Measurements from ENCODE around the gene AQR. TPM values are rescaled to one million over a fixed set of nuclear protein-coding genes. Genes with fewer than 3 reads are reported as not detected.

Gene AQR
- total and polyA plus RNA-seq, 2 of the 13 experiments (the other 11 are each of a cell fraction or from before 2014, with no cell fraction given) = 18.7 to 31.3 TPM

DNA sequence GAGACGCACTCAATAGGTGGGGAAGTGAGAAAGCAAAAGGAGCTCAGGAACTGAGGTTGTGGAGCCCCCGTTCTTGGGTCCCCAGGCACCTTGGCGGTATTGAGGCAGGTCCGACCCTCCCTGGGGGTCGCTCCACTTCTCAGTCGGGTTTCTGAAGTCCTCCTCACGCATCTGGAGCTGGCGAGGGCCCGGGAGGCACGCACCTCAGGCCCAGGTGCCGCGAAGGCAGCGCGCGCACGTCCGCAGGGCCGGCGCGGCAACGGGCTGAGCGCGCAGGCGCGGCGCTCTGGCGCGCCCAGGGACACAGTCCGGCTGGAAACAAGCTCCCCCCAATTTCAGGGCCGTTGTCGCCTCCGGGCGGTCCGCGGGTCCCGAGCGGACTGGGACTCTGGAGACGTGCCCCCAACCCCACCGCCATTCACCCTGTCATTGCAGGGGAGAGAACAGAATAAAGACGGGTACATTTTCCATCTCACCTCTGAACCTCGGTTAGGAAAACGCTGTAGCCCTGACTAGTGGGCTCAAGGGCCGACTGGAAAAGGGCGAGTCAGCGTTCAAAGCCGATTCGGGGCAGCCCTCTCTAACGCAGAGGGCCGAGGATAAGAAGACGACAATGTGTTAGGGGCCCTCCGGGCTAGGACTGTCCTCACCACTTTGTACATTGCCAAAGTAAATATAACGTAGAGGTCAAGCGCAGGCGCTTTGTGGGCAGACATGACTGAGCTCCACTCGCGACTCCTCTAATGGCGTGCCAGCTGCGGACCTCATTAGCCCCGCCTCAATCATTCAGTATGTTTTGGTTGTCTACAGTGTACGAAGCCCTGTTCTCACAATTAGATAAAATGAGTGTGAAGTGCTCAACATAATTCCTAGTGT, 18.7 kb upstream of the AQR start, which contains the start of gene ZNF770 (continued):
- TF ChIP-seq, protein P1, sequence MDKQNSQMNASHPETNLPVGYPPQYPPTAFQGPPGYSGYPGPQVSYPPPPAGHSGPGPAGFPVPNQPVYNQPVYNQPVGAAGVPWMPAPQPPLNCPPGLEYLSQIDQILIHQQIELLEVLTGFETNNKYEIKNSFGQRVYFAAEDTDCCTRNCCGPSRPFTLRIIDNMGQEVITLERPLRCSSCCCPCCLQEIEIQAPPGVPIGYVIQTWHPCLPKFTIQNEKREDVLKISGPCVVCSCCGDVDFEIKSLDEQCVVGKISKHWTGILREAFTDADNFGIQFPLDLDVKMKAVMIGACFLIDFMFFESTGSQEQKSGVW (CRISPR knock-in tag; IDR thresholded peaks at IDR 0.05; ENCODE audit: borderline replicate concordance) = no peak
- TF ChIP-seq POLR2A (IDR thresholded peaks at IDR 0.05; ENCODE audit: insufficient read depth in 1 of 2, low read depth in 2 of 2, low read length in 2 of 2) (peak; percentile 80 to 82), ZNF564 (CRISPR knock-in tag; IDR thresholded peaks at IDR 0.05) (0 out of 2 replicates have a peak, but pooled peaks have one; percentile 63), ZNF30 (CRISPR knock-in tag; IDR thresholded peaks at IDR 0.05) (no peak), HNRNPL (IDR thresholded peaks at IDR 0.05; ENCODE audit: low read depth, low read length) (no peak), ZNF616 (CRISPR knock-in tag; IDR thresholded peaks at IDR 0.05; ENCODE audit: low read depth) (peak; percentile 48; the same call in 1 of the 2 replicates), SRSF4 (IDR thresholded peaks at IDR 0.05; ENCODE audit: low read depth, low read length, poor library complexity, severe bottlenecking) (no peak), MTF1 (CRISPR knock-in tag; IDR thresholded peaks at IDR 0.05) (0 out of 2 replicates have a peak, but pooled peaks have one; percentile 27), ERF (CRISPR knock-in tag; IDR thresholded peaks at IDR 0.05) (peak; percentile 29; the same call in 1 of the 2 replicates), SCMH1 (CRISPR knock-in tag; IDR thresholded peaks at IDR 0.05; ENCODE audit: borderline replicate concordance) (no peak)
- TF ChIP-seq, protein P2, sequence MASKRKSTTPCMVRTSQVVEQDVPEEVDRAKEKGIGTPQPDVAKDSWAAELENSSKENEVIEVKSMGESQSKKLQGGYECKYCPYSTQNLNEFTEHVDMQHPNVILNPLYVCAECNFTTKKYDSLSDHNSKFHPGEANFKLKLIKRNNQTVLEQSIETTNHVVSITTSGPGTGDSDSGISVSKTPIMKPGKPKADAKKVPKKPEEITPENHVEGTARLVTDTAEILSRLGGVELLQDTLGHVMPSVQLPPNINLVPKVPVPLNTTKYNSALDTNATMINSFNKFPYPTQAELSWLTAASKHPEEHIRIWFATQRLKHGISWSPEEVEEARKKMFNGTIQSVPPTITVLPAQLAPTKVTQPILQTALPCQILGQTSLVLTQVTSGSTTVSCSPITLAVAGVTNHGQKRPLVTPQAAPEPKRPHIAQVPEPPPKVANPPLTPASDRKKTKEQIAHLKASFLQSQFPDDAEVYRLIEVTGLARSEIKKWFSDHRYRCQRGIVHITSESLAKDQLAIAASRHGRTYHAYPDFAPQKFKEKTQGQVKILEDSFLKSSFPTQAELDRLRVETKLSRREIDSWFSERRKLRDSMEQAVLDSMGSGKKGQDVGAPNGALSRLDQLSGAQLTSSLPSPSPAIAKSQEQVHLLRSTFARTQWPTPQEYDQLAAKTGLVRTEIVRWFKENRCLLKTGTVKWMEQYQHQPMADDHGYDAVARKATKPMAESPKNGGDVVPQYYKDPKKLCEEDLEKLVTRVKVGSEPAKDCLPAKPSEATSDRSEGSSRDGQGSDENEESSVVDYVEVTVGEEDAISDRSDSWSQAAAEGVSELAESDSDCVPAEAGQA (IDR thresholded peaks at IDR 0.05; ENCODE audit: low read depth) = 0 out of 2 replicates have a peak, but pooled peaks have one; percentile 18
- TF ChIP-seq, protein P2 (CRISPR knock-in tag; IDR thresholded peaks at IDR 0.05; ENCODE audit: borderline replicate concordance) = peak; percentile 79; the same call in 1 of the 2 replicates
- TF ChIP-seq, protein P3, sequence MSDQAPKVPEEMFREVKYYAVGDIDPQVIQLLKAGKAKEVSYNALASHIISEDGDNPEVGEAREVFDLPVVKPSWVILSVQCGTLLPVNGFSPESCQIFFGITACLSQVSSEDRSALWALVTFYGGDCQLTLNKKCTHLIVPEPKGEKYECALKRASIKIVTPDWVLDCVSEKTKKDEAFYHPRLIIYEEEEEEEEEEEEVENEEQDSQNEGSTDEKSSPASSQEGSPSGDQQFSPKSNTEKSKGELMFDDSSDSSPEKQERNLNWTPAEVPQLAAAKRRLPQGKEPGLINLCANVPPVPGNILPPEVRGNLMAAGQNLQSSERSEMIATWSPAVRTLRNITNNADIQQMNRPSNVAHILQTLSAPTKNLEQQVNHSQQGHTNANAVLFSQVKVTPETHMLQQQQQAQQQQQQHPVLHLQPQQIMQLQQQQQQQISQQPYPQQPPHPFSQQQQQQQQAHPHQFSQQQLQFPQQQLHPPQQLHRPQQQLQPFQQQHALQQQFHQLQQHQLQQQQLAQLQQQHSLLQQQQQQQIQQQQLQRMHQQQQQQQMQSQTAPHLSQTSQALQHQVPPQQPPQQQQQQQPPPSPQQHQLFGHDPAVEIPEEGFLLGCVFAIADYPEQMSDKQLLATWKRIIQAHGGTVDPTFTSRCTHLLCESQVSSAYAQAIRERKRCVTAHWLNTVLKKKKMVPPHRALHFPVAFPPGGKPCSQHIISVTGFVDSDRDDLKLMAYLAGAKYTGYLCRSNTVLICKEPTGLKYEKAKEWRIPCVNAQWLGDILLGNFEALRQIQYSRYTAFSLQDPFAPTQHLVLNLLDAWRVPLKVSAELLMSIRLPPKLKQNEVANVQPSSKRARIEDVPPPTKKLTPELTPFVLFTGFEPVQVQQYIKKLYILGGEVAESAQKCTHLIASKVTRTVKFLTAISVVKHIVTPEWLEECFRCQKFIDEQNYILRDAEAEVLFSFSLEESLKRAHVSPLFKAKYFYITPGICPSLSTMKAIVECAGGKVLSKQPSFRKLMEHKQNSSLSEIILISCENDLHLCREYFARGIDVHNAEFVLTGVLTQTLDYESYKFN (CRISPR knock-in tag; conservative IDR thresholded peaks at IDR 0.05) = 0 out of 2 replicates have a peak, but pooled peaks have one; percentile 55
- TF ChIP-seq, protein P4, sequence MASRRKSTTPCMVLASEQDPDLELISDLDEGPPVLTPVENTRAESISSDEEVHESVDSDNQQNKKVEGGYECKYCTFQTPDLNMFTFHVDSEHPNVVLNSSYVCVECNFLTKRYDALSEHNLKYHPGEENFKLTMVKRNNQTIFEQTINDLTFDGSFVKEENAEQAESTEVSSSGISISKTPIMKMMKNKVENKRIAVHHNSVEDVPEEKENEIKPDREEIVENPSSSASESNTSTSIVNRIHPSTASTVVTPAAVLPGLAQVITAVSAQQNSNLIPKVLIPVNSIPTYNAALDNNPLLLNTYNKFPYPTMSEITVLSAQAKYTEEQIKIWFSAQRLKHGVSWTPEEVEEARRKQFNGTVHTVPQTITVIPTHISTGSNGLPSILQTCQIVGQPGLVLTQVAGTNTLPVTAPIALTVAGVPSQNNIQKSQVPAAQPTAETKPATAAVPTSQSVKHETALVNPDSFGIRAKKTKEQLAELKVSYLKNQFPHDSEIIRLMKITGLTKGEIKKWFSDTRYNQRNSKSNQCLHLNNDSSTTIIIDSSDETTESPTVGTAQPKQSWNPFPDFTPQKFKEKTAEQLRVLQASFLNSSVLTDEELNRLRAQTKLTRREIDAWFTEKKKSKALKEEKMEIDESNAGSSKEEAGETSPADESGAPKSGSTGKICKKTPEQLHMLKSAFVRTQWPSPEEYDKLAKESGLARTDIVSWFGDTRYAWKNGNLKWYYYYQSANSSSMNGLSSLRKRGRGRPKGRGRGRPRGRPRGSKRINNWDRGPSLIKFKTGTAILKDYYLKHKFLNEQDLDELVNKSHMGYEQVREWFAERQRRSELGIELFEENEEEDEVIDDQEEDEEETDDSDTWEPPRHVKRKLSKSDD (CRISPR knock-in tag; IDR thresholded peaks at IDR 0.05; ENCODE audit: low read depth) = 0 out of 2 replicates have a peak, but pooled peaks have one; percentile 68
